Stimulated activated CD8-positive, alpha-beta memory T cell treated with anti-CD3 and anti-CD28 coated beads, Interleukin-2, amount 100 ng/mL, for 48 hours (primary cell): ENCODE data around the gene SDK1.

Experiments
- DNase-seq, 2 donors: peaks; one replicate each; pipeline ENCODE4 v3.0.0-alpha.2; 2020; ENCODE audit warnings: low read depth in 2 of 2

Gene SDK1

DNA sequence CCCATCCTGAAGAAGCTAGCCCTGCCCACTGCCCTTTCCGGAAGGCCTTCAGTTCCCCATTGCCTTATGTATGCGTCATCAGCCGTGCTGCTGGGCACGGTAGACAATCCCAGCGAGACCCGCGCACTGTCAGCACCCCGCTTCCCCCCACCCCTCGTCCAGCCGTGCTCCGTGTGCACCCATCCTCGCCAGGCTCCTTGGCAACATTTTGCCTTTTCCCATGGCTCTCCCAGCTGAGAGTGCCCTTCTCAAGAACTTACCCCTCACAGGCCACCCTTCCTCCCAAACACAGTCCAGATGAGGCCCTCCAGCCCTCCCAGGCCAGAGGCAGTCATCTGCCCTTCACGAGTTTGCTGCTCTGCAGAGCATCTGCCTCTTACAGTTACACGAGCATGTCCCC, 747.3 kb downstream of the SDK1 start:
- DNase-seq, result no peak

DNA sequence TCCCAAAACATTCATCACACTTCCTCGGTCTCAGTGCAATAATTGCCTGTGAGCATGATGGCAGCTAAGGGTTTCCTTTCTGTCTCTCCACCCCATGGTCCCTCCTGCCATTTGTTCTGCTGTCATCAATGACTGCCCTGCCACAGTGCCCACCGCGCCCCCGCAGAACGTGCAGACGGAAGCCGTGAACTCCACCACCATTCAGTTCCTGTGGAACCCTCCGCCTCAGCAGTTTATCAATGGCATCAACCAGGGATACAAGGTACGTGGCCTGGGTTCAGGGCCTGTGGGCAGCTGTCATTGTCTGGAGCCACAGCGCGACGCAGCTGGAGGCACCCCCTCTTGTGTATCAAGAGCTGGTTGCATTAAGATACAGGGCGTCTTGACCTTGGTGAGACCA, 748.1 kb downstream of the SDK1 start:
- no peak for DNase-seq

DNA sequence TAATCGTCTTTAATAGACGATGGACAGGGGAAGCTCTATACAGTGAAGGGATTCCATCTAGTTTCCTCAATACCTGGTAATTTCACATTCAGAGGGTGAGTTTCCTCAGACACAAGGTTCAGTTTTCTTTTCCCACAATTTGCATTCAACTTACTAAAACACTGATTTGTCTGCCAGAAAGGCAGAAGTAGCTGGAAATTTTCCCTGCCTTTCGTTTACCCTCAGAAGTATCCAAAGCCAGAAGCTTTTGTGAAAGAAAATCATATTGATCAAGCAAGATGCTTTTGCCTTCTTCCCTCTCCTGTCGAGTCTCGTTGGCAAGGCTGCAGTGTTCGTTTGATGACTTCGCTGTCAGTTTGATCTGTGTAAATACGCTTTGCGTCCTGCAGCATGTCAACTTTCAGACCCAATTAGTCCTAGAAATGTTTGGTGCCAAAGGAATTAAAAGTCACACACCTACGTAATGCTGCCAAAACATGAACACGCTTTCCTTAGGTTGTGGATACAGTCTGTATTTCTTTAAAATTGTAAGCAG, 749.1 kb downstream of the SDK1 start:
- DNase-seq, result no peak

DNA sequence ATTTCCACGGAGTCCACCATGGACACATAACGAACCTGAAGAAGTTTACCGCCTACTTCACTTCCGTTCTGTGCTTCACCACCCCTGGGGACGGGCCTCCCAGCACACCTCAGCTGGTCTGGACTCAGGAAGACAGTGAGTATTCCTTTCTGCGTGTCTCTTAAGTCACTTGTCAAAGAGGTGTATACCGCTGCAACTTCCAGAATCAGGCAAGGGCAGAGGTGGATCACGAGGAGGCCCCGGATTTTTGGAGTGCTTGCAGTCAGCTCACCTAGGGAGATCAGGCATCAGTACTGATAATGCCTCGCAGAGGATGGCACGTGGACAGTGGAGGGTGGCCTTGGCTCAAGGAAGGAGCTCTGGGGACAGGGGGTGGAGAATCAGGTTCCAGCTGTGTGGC, 750.6 kb downstream of the SDK1 start:
- no peak for DNase-seq

DNA sequence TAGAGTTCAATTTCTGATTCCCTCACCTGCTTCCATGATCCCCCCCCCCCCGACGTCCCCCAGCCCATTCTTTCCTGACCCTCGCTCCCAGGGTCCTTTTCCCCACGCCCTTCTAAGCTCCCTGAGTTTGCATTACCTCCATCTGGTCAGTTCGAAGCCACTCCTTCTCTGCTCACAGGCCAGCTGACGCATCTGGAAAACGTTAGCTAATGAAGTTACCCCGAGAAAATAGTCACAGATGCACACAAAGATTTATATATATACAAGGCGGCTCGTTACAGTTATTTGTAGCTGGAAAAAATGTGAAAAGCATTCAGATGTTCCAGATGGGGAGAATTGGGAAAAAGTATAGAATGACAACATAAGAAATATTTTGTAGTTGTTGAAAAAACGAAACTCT, 751.1 kb downstream of the SDK1 start:
- DNase-seq, result no peak

DNA sequence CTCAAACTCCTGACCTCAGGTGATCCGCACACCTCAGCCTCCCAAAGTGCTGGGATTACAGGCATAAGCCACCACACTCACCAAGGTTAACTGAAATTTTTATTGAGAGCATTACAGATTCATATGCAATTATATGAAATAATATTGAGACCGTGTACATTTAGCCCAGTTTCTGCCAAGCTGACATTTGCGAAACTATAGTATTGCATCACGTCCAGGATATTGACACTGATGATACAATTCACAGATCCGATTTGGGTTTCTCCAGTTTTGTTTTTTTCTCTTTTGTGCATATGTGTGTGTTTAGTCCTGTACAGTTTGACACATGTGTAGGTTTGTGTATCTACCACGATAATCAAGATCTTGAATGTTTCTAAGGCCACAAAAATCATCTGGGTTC, 753.1 kb downstream of the SDK1 start:
- DNase-seq, result no peak

DNA sequence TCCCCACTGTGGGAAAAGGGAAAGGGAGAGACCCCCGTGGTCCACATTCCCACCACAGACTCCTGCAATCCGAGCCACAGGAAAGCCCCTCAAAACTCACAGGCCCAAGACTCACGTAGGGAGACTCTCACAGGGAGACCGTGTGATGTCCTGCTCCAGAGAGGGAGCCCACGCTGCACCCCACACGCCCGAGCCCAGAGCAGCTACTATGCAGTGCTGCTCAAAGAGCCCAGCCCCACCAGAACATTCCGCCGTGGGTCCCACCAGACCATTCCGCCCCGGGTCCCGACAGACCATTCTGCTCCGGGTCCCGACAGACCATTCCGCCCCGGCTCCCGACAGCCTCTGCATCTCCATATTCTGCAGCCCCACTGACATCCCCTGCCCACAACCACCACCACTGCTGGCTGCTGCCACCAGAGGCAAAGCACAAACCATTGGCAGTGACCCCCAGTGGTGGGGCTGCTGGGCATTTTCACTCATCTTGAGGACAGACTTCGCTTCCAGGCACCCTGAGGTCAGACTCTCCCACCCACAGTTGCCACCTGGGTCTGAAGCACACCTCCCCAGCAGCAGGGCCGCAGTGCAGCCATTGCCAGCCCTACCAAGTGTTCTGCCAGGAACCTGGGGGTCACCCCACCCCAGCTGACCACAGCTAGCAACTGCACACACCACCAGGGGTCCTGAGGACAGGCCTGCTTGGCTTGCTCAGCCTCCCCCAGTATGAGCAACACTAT, 755.7 kb downstream of the SDK1 start:
- no peak for DNase-seq

DNA sequence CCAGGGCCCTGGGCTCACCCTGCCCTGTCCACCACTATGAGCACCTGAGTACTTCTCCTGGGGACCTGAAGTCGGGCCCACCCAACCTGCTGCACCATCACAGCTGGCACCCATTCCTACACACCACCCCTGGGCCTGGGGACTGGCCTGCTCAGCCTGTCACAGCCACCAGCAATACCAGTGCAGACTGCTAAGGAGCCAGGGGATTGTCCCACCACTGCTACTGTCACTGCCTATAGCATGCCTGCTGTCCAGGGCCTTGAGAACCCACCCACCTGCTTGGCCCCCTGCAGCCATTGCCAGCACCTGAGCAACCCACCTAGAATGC, 756.2 kb downstream of the SDK1 start:
- DNase-seq, result no peak

DNA sequence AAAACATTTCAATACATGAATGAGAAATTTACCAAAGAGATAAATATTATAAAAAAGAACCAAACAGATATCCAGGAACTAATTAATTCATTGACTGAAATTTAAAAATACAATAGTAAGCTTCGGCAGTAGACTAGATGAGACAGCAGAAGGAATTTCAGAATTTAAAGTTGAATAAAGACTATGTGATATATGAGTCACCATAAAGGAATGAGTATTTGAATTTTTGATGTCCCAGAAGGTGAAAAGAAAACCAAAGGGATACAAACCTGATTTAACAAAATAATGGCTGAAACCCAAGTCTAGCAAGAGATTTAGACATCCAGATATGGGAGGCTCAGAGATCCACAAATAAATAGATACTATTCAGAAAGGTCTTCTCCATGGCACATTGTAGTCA, 757.1 kb downstream of the SDK1 start:
- DNase-seq, result no peak

DNA sequence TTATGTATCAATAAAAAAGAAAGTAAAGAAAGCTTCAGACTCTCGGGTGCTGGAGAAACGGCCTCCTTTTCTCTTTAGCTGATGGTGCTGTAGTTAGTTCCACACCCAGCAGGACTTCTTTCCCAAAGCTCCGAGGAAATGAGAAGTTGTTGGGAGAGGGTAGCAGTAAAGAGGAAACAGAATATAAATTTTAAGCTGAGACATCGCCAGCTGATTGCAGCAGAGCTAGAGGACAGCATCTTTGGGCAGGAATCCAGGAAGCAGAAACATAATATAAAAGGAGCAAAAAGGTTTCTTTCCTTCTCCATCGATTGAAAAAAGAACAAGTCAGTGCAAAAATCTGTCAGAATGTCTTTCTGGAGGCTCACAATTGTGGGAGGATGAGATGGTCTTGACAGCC, 764.1 kb downstream of the SDK1 start:
- DNase-seq, result no peak

DNA sequence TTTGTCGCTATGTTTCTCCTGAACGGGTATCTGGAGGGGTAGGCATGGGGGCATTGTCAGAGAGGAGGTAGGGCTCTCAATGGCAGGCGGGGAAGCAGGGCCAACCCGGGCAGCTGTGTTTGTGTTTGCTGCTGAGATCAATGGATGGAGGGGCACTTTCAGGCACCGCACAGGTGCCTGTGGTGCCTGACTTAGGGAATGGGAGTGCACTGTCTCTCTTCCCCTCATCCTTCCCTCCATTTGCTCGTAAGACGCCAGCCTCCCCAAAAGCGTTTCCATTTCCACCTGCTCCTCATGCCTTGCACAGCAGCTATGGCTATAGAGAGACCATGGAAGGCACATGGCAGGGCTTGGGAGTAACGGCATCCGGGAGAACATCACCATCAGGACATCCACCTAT, 765.2 kb downstream of the SDK1 start:
- no peak for DNase-seq

DNA sequence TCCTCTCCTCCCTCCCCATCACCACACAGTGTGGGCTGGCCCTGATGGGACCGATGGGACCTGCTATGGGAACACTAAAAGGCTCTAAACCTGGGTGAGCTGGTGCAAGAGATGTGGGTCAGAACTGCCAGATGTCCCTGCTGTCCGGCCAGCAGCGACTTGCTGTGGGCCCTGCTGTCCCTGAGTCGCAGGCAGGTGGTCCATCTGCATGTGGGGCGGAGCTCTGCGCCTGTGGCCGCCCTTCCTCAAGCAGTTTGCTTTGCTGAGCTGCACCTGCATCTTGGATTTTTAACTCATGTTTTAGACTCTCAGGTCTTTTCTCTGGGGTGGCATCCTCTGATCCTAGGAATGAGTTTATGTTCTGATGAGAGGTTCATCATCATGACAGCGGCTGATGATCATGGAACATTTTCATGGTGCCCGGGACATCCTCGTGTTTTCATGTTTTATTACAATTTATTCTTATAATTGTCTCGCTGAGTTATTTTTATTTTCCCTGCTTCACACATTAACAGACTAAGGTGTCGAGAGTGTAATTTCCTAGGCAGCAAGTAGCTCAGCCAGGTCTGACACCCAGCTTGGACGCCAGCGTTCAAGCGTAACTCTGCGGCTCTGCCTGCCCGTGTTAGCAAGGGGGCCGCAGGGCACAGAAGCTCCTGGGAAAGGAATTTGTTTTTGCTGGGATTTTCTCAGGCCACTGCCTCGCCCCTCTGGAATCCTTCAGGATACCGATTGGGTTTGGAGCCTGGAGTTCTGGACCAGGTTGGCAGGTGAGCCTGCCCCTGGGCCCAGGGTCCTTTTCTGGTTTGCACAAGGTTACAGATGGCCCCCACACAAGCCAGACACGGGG, 765.8 kb downstream of the SDK1 start:
- DNase-seq, result no peak

DNA sequence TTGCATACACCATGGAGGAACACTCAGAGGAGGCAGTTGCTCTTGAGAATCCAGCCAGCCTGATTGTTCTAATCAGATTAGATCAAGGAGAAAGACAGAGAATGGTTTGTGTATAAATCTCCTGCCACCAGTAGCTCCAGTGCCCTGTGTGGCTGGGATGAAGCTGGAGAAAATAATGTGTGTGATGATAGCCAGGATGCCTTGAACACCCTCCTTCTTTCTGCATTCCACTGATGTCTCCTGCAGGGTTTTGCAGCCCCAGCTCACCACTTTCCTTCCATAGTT, 766.4 kb downstream of the SDK1 start:
- DNase-seq, result no peak

DNA sequence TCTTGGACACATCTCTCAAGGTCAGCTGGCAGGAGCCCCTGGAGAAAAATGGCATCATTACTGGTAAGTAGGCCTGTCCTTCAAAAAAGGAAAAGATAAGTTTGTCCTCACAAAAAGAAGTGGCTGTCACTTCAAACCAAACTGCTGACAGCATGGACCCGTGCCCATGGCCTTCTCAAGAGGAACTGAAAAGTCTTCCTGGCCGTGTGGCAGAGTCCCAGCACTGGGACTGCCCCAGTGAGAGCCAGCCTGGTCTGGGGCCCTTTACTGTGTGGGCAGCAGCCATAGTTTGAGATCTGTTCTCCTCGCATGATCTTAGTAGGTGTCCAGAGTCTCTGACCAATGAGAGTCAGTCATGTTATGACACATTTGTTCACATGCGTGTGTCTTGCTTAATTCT, 766.8 kb downstream of the SDK1 start:
- DNase-seq, result no peak

DNA sequence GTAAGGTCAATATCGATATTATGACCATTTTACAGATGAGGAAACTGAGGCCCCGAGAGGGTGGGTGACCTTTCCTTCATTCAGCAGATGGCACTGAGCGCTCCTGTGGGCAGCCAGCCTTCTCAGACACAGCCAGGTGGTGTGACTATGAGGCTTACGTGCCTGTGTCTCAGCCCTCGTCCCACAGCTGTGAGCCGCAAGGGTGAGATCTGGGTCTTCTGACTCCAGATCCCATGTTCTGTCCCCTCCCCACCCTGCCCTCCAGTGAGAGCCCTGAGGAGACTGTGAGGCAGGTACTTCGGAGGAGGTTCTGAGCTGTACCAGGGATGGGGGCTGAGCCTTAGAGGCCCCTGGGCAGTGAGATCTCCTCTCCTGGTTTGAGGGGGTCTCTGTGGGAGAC, 767.2 kb downstream of the SDK1 start:
- DNase-seq, result no peak

DNA sequence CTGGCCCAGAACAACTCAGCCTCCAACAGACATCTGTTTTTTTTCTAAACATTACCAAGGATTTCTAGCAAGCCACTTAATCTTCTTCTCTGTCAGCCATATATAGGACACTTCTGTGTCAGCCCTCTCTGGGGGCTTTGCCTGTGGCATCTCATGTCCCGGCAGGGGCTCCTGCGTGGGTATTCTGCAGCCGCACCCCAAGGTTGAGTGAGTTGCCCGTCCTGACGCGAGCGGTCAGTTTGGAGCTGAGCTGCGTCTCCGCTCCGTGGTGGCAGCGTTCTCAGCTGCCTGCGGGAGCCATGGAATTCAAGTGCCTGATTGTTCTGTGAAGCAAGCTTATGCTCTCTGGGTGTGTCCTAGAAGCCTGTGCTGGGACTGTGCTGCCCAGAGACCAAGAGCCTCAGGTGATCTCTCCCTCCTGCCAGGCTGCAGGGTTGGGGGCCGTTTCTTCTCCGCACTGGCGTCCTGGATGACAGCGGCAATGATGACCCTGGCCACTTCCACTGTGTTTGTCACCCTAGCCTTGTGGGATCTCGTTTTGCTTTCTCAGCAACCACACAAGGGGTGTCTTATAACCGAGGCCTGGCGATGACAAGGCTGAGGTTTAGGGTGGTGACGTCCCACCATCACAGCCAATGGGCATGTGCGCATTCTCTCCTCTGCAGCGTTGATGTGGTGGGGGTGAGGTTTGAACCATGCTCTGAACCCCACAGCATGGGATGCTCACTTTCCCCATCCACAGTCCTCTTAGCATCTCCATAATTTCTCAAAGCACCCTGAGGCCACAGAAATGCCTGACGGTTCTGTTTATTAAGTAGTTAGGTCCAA, 768.4 kb downstream of the SDK1 start:
- DNase-seq, result no peak

DNA sequence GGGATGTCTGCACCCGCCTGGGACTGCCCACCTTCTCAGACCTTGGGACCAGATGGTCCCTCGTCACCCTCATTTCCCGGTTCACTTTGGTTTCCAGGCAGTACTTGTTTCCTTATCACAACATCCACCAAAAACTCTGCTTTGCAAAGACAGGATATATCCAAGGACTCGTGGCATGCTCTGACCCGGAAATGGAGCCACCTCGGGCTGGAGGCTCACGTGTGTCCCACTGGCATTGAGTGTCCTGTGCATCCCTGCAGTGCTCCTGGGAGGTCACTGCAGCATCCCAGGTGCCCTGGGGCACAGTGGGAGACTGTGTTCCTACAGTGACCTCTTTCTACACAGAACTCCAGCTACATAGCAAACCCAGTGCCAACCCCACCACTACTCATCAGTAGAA, 769.2 kb downstream of the SDK1 start:
- no peak for DNase-seq

DNA sequence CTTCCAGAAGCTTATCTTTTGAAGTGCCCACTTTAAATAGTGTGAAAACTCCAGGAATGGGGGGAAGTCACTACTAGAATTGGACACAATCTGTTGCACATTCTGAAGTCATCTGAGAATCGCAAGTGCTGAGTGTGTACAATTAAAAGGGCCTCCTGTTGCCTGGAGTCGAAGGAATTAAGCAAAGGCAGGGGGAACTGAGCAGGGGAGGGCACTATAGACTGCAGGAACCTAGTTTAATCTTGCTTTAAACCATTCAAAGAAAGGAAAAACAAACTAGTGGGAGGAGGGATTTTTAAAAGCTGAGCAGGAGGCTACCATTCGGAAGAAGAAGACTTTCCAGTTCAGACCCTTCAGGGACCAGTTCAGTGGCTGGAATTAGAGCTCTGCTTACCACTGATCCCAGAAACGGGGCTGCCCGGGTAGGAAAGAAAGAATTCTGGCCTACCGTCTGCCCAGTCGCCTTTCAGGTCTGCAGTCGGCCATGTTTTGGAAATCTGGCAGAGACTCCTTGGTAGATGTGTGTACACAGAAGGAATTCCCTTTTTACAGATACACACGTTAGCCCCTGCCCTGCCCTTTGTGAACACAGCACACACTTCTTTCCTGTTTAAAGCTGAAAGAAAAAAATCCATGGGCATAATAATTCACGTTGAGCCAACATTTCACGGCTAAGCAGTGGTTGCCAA, 770.5 kb downstream of the SDK1 start:
- no peak for DNase-seq

DNA sequence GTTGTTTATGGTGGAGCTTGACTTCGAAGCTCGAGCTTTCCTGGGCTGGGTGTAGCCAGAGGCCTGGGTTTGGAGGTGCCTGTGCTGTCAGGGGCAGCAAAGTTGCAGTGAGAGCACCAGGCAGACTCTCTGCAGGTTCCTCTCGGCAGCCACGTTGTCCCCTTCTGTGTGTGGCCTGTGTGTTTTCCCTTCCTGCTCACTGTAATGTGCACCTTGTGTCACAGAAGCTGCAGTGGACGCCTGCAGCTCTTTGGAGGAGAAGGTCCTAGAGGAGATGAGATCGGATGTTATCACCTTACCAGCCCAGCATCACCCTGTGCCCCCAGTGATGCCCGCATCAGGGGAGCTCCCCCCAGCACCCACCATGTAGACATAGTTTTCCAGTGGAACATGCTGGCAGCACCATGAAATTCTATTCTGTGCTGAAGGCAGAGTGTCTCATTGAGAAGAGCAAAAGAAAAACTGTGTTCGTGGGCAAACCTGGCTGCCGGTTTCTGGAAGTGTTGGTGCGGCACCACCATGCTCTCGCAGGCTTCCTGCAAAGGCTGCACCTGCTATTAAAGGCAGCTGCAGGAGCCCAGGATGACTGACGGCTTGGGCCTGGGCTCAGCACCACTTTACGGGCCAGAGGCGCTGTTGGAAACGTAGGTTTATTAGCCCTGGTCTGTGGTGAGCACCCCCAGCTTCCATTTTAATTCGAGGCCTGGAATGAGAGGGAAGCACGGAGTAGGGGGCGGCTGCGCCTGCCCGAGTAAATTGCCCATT, 771.3 kb downstream of the SDK1 start:
- no peak for DNase-seq

DNA sequence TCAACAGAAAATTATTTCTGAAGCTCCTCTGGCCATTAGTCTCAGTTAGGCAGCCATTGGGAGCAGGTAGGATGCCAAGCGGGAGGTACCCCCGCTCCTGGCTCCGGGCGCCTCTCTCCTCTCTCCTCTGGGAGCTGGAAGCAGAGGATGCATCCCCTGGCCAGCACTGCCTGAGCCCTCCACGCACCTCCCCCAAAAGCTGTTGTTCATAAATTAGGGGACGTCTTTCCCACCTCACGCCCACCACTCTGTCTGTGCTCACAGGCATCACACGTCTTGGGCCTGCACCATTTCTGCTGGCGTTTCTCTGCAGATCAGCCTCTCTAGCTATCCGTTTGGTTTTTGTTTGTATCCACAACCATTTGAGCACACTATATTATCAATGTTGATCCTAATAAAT, 772.0 kb downstream of the SDK1 start:
- no peak for DNase-seq

DNA sequence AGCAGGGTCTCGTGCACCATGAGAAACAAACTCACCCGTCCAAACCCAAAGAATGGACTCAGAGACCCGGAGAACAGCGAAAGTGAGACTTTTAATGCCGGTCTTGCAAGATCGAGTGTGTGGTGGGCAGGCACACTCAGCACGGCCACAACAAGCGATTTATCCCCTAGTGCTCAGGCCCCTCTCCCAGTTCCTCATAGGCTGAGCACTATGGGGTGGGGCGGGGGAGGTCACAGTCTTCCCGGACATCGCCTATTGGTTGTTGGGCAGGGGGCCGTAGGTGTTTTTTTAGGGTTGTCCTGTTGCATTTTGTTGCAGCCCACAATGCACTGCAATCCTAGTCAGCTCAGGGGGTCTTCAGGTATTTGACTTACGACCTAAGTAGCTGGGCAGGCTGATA, 772.7 kb downstream of the SDK1 start:
- no peak for DNase-seq
